Measurements from ENCODE around the gene TMEM121.

Gene TMEM121

GRCh38 chr14:105495990-105496830 is 30.2 kb upstream of the TMEM121 start:
- Histone ChIP-seq H3K79me2 (ENCODE audit: control insufficient read depth, low read length) (peaks cover 9% of the 10 kb centered on the region), H4K20me1 (ENCODE audit: control insufficient read depth, insufficient read depth, low read depth, low read length) (peaks cover 8% of the 10 kb centered on the region; the same call in 1 of the 2 replicates), H3K36me3 (ENCODE audit: control insufficient read depth, low read length) (peaks cover 9% of the 10 kb centered on the region), H3F3A (ENCODE audit: control insufficient read depth, insufficient read depth) (no peaks in the 10 kb centered on the region), H3K9me2 (replicated peaks; ENCODE audit: control insufficient read depth, low read length) (no peaks in the 10 kb centered on the region), H3K4me2 (ENCODE audit: low read length) (no peak overlapping the region), H3K4me1 (ENCODE audit: control insufficient read depth, low read length) (peaks cover 10% of the 10 kb centered on the region), H3K27me3 (ENCODE audit: control insufficient read depth, low read length) (no peaks in the 10 kb centered on the region), H3K9me3 (ENCODE audit: control insufficient read depth, insufficient read depth, low read length) (no peaks in the 10 kb centered on the region), H3K27ac (ENCODE audit: low read depth, low read length) (no peak overlapping the region), H3K4me3 (ENCODE audit: low read length) (no peak overlapping the region)
- TF ChIP-seq CTCF (IDR thresholded peaks at IDR 0.05; ENCODE audit: low read depth, low read length, poor library complexity, severe bottlenecking) (no peak), EZH2phosphoT487 (IDR thresholded peaks at IDR 0.05; ENCODE audit: borderline replicate concordance, low read length) (no peak)

GRCh38 chr14:105496831-105497591 is 29.4 kb upstream of the TMEM121 start:
- H3K79me2 ChIP-seq (ENCODE audit: control insufficient read depth, low read length): peaks cover 5% of the 10 kb centered on the region
- H3K4me3 ChIP-seq (ENCODE audit: low read length): no peak overlapping the region
- no peaks in the 10 kb centered on the region for H3K27me3 ChIP-seq (ENCODE audit: control insufficient read depth, low read length)
- peaks cover 6% of the 10 kb centered on the region for H3K4me1 ChIP-seq (ENCODE audit: control insufficient read depth, low read length)
- no peaks in the 10 kb centered on the region for H3K9me3 ChIP-seq (ENCODE audit: control insufficient read depth, insufficient read depth, low read length)
- H3F3A ChIP-seq (ENCODE audit: control insufficient read depth, insufficient read depth): no peaks in the 10 kb centered on the region
- H3K9me2 ChIP-seq (replicated peaks; ENCODE audit: control insufficient read depth, low read length): no peaks in the 10 kb centered on the region
- H3K4me2 ChIP-seq (ENCODE audit: low read length): no peak overlapping the region
- TF ChIP-seq CTCF (IDR thresholded peaks at IDR 0.05; ENCODE audit: low read depth, low read length, poor library complexity, severe bottlenecking) (no peak), EZH2phosphoT487 (IDR thresholded peaks at IDR 0.05; ENCODE audit: borderline replicate concordance, low read length) (no peak)
- peaks cover 5% of the 10 kb centered on the region; the same call in 1 of the 2 replicates for H4K20me1 ChIP-seq (ENCODE audit: control insufficient read depth, insufficient read depth, low read depth, low read length)
- peaks cover 6% of the 10 kb centered on the region for H3K36me3 ChIP-seq (ENCODE audit: control insufficient read depth, low read length)
- H3K27ac ChIP-seq (ENCODE audit: low read depth, low read length): no peak overlapping the region

- Histone ChIP-seq H3K36me3 (ENCODE audit: control insufficient read depth, low read length) (peaks cover 3% of the 10 kb centered on the region; the same call in 1 of the 2 replicates), H4K20me1 (ENCODE audit: control insufficient read depth, insufficient read depth, low read depth, low read length) (no peaks in the 10 kb centered on the region), H3F3A (ENCODE audit: control insufficient read depth, insufficient read depth) (no peaks in the 10 kb centered on the region), H3K27ac (ENCODE audit: low read depth, low read length) (no peak overlapping the region), H3K9me3 (ENCODE audit: control insufficient read depth, insufficient read depth, low read length) (no peaks in the 10 kb centered on the region), H3K4me1 (ENCODE audit: control insufficient read depth, low read length) (no peaks in the 10 kb centered on the region), H3K4me3 (ENCODE audit: low read length) (no peak overlapping the region), H3K9me2 (replicated peaks; ENCODE audit: control insufficient read depth, low read length) (no peaks in the 10 kb centered on the region), H3K4me2 (ENCODE audit: low read length) (no peak overlapping the region), H3K27me3 (ENCODE audit: control insufficient read depth, low read length) (no peaks in the 10 kb centered on the region), H3K79me2 (ENCODE audit: control insufficient read depth, low read length) (no peaks in the 10 kb centered on the region)
- no peak for TF ChIP-seq CTCF (IDR thresholded peaks at IDR 0.05; ENCODE audit: low read depth, low read length, poor library complexity, severe bottlenecking)
- TF ChIP-seq EZH2phosphoT487 (IDR thresholded peaks at IDR 0.05; ENCODE audit: borderline replicate concordance, low read length): no peak
These were observed 28.5 kb upstream of the TMEM121 start for GRCh38 chr14:105497671-105498429.
